SU-DHL-6 (cell line): ENCODE data around the gene STARD7.

Experiments used
- H2AFZ ChIP-seq: fragments of 200-600 bp; sonication (generic); 2 replicates; pipeline ENCODE4 v1.6.1; 2014; ENCODE audit warnings: low read depth, mild to moderate bottlenecking, moderate library complexity, mixed read lengths, antibody characterized with exemption, low read length; ENCODE audit not compliant: severe bottlenecking
- H3F3A ChIP-seq: fragments of 200-600 bp; shearing (Covaris generic); 2 replicates; pipeline ENCODE4 v1.6.0; 2016; ENCODE audit warnings: antibody characterized with exemption, mild to moderate bottlenecking; ENCODE audit not compliant: insufficient read depth
- H3K27ac ChIP-seq: fragments of 200-600 bp; sonication (generic); 2 replicates; pipeline ENCODE4 v1.5.1; 2016; ENCODE audit warnings: low read depth, mild to moderate bottlenecking, low read length, moderate library complexity, mixed read lengths
- H3K27me3 ChIP-seq: fragments of 200-600 bp; sonication (generic), shearing (Covaris generic); 2 replicates; pipeline ENCODE4 v1.6.0; 2014; ENCODE audit warnings: mild to moderate bottlenecking, low read length
- H3K36me3 ChIP-seq: fragments of 200-600 bp; sonication (generic); 2 replicates; pipeline ENCODE4 v1.6.1; 2014; ENCODE audit warnings: mild to moderate bottlenecking, low read length, mixed read lengths
- H3K4me2 ChIP-seq: fragments of 300-600, 200-600 bp; shearing (Covaris generic), sonication (generic); 2 replicates; pipeline ENCODE4 v1.6.0; 2014; ENCODE audit warnings: low read length, low read depth, mild to moderate bottlenecking; ENCODE audit not compliant: poor library complexity, severe bottlenecking
- H3K4me3 ChIP-seq: fragments of 200-600 bp; sonication (generic); 2 replicates; pipeline ENCODE4 v1.5.1; 2014; ENCODE audit warnings: antibody characterized with exemption, low read length, mild to moderate bottlenecking, mixed read lengths; ENCODE audit not compliant: insufficient read depth, poor library complexity, severe bottlenecking
- H3K79me2 ChIP-seq: fragments of 200-600 bp; sonication (generic); 2 replicates; pipeline ENCODE4 v1.6.1; 2014; ENCODE audit warnings: mild to moderate bottlenecking, low read length, moderate library complexity; ENCODE audit not compliant: insufficient read depth
- H3K9ac ChIP-seq: fragments of 200-600 bp; sonication (generic); 2 replicates; pipeline ENCODE4 v1.7.0; 2014; ENCODE audit warnings: mild to moderate bottlenecking, low read length
- H3K9me2 ChIP-seq: fragments of 200-600 bp; sonication (generic); replicated peaks from 2 replicates; pipeline ENCODE4 v1.6.1; 2014; ENCODE audit warnings: low read length; ENCODE audit not compliant: insufficient read depth
- H3K9me3 ChIP-seq: fragments of 200-600 bp; sonication (generic); 2 replicates; pipeline ENCODE4 v1.6.1; 2014; ENCODE audit warnings: low read length, mixed read lengths; ENCODE audit not compliant: insufficient read depth
- H4K20me1 ChIP-seq: fragments of 200-600 bp; sonication (generic); 2 replicates; pipeline ENCODE4 v1.6.1; 2014; ENCODE audit warnings: low read depth, mild to moderate bottlenecking, antibody characterized with exemption, low read length, moderate library complexity, mixed read lengths
- EZH2phosphoT487 ChIP-seq: fragments of 200-600 bp; sonication (generic), shearing (Covaris generic); conservative IDR thresholded peaks from 2 replicates; pipeline ENCODE4 v1.6.1; 2018; ENCODE audit warnings: mild to moderate bottlenecking, antibody characterized with exemption, low read length, moderate library complexity, mixed read lengths
- TF ChIP-seq, protein P1 (sequence below): fragments of 200-600 bp; sonication (generic); IDR thresholded peaks from one replicate; pipeline ENCODE4 v1.5.1; 2017; ENCODE audit warnings: antibody characterized with exemption, mild to moderate bottlenecking, low read length, moderate library complexity; ENCODE audit not compliant: insufficient read depth, poor library complexity, severe bottlenecking

The STARD7 gene

DNA sequence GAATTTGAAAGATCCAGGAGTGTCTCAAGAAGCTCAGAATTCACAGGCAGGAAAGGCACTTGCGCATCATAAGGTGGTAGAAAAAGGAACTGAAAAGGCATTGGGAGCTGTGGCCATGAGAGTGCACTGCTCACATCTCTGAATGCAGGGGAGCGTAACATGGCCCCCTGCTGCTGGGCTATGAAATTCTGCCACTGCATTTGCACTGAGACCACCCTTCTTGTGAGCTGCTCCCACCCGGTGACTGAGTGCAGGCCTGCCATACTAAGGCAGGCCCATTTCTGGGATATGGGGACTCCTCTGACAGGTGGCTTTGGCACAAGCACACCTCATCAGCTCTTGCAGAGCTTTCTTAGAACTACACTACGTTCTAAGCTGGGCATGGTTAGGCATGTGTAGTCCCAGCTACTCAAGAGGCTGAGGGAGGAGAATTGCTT is 25.3 kb upstream of the STARD7 start:
- Histone ChIP-seq H3K79me2 (no peaks in the 10 kb centered on the region), H3K27me3 (no peaks in the 10 kb centered on the region), H3K27ac (no peak overlapping the region), H3K9me3 (no peaks in the 10 kb centered on the region), H3K36me3 (no peaks in the 10 kb centered on the region), H4K20me1 (no peaks in the 10 kb centered on the region), H3K4me2 (no peak overlapping the region), H3K9me2 (no peaks in the 10 kb centered on the region), H3K9ac (no peak overlapping the region), H3F3A (no peaks in the 10 kb centered on the region), H3K4me3 (no peak overlapping the region), H2AFZ (no peak overlapping the region)
- TF ChIP-seq, protein P1, sequence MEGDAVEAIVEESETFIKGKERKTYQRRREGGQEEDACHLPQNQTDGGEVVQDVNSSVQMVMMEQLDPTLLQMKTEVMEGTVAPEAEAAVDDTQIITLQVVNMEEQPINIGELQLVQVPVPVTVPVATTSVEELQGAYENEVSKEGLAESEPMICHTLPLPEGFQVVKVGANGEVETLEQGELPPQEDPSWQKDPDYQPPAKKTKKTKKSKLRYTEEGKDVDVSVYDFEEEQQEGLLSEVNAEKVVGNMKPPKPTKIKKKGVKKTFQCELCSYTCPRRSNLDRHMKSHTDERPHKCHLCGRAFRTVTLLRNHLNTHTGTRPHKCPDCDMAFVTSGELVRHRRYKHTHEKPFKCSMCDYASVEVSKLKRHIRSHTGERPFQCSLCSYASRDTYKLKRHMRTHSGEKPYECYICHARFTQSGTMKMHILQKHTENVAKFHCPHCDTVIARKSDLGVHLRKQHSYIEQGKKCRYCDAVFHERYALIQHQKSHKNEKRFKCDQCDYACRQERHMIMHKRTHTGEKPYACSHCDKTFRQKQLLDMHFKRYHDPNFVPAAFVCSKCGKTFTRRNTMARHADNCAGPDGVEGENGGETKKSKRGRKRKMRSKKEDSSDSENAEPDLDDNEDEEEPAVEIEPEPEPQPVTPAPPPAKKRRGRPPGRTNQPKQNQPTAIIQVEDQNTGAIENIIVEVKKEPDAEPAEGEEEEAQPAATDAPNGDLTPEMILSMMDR: no peak

DNA sequence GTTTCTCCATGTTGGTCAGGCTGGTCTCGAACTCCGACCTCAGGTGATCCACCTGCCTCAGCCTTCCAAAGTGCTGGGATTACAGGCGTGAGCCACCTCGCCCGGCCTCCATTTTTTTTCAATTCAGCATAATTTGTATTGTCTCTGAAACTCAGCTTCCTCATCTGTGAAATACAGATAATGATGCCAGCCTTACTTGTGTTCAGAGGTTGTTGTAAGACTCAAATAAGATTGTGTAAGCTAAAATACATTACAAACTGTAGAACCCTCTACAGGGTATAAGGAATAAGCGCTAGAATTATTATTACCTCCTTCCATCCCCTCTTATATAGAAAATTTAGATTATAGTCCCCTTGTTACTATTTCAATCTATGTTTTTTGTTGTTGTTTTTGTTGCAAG is 24.8 kb upstream of the STARD7 start:
- no peak overlapping the region for H3K4me3 ChIP-seq
- no peak overlapping the region for H3K27ac ChIP-seq
- no peak overlapping the region for H3K9ac ChIP-seq
- no peaks in the 10 kb centered on the region for H3K79me2 ChIP-seq
- H2AFZ ChIP-seq: no peak overlapping the region
- no peak overlapping the region for H3K4me2 ChIP-seq
- no peaks in the 10 kb centered on the region for H3K27me3 ChIP-seq
- no peaks in the 10 kb centered on the region for H3F3A ChIP-seq
- H3K9me3 ChIP-seq: no peaks in the 10 kb centered on the region
- no peaks in the 10 kb centered on the region for H4K20me1 ChIP-seq
- no peaks in the 10 kb centered on the region for H3K9me2 ChIP-seq
- TF ChIP-seq, protein P1: no peak
- no peak for TF ChIP-seq EZH2phosphoT487
- no peaks in the 10 kb centered on the region for H3K36me3 ChIP-seq

DNA sequence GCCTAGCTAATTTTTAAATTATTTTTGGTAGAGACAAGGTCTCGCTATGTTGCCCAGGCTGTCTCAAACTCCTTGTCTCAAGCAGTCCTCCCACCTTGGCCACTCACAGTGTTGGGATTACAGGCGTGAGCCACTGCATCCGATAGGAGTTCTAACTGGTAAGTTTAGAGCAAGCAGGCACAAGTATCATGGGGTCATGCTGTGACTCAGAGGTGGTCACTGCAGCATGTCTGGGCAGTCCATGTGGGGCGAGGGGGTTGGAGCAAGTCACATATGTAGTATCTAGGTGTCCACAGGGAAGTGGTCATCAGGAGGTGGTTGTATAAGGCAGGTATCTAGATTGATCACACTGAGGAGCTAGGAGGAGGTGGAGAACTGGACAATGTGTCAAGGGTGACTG is 22.7 kb upstream of the STARD7 start:
- H4K20me1 ChIP-seq: no peaks in the 10 kb centered on the region
- H3K4me3 ChIP-seq: no peak overlapping the region
- no peak overlapping the region for H3K4me2 ChIP-seq
- H3K27ac ChIP-seq: no peak overlapping the region
- no peaks in the 10 kb centered on the region for H3F3A ChIP-seq
- H3K79me2 ChIP-seq: no peaks in the 10 kb centered on the region
- H3K36me3 ChIP-seq: no peaks in the 10 kb centered on the region
- no peaks in the 10 kb centered on the region for H3K27me3 ChIP-seq
- H3K9ac ChIP-seq: no peak overlapping the region
- no peak overlapping the region for H2AFZ ChIP-seq
- H3K9me3 ChIP-seq: no peaks in the 10 kb centered on the region
- no peak for TF ChIP-seq EZH2phosphoT487
- TF ChIP-seq, protein P1: no peak
- no peaks in the 10 kb centered on the region for H3K9me2 ChIP-seq
